ENCODE data around the gene DLGAP1. TPM values are rescaled to one million over a fixed set of nuclear protein-coding genes. Genes with fewer than 3 reads are reported as not detected.

DLGAP1 gene
- total RNA-seq, 4 donors from 2014 or later: 1.2 to 1.4 (median 1.4) TPM

- TF ChIP-seq POLR2AphosphoS5 (IDR thresholded peaks at IDR 0.05) (peak in 1 of 2 donors; percentile 88), EP300 (IDR thresholded peaks at IDR 0.05) (no peak), POLR2A (IDR thresholded peaks at IDR 0.05; ENCODE audit: low read depth) (peak; percentile 83), CTCF (IDR thresholded peaks at IDR 0.05) (no peak)
- Histone ChIP-seq H3K27ac (replicated peaks in 1 of 4) (peak within 1 kb of the TSS; percentile 98 to 100 (median 98)), H3K9me3 (no peaks in the 10 kb centered on the region), H3K4me1 (peaks cover 28 to 43% (median 34%) of the 10 kb centered on the region in 4 donors), H3K27me3 (no peaks in the 10 kb centered on the region), H3K4me3 (peak within 1 kb of the TSS; percentile 69 to 96 (median 90)), H3K36me3 (no peaks in the 10 kb centered on the region)
- intact Hi-C loops (cut with DNase I): loop anchor here (2.0 to 5.0 kb wide), 2 partner anchors 145 to 188 kb away; partner anchors contain the start of gene MYL12B
- peak; percentile 95 for DNase-seq (ENCODE audit: extremely low spot score)
- 0% methylated on average over 22 of the region's 71 CpGs for WGBS
Measured at GRCh38 chr18:3450012-3450798, 1004.9 kb downstream of the DLGAP1 start, which contains the start of gene TGIF1. Gene TGIF1, plus strand, starts transcription at chr18:3450172. Its CDS starts 318 bp downstream, at chr18:3450490.

GRCh38 chr18:3449512-3450011, 1005.5 kb downstream of the DLGAP1 start:
- peak; percentile 97 for DNase-seq (ENCODE audit: extremely low spot score)
- TF ChIP-seq POLR2AphosphoS5 (IDR thresholded peaks at IDR 0.05) (peak in 1 of 2 donors; percentile 6), CTCF (IDR thresholded peaks at IDR 0.05) (no peak), EP300 (IDR thresholded peaks at IDR 0.05) (no peak), POLR2A (IDR thresholded peaks at IDR 0.05; ENCODE audit: low read depth) (peak; percentile 56)
- 0% methylated on average over 13 of the region's 47 CpGs for WGBS
- H3K27me3 ChIP-seq: no peaks in the 10 kb centered on the region
- intact Hi-C loops (cut with DNase I): loop anchor here (2.0 to 10.0 kb wide), 4 partner anchors 105 to 795 kb away; partner anchors contain the start of genes MYL12B and SMCHD1
- peak overlapping the region; percentile 69 to 96 (median 90) for H3K4me3 ChIP-seq
- no peaks in the 10 kb centered on the region for H3K9me3 ChIP-seq
- H3K27ac ChIP-seq (replicated peaks in 1 of 4): peak overlapping the region; percentile 98 to 100 (median 98)
- no peaks in the 10 kb centered on the region for H3K36me3 ChIP-seq
- peaks cover 24 to 37% (median 28%) of the 10 kb centered on the region in 4 donors for H3K4me1 ChIP-seq

GRCh38 chr18:3448838-3449511, 1006.1 kb downstream of the DLGAP1 start:
- H3K36me3 ChIP-seq: no peaks in the 10 kb centered on the region
- H3K4me3 ChIP-seq: peak overlapping the region; percentile 69 to 96 (median 90)
- no peaks in the 10 kb centered on the region for H3K27me3 ChIP-seq
- peaks cover 21 to 31% (median 26%) of the 10 kb centered on the region in 4 donors for H3K4me1 ChIP-seq
- intact Hi-C loops (cut with DNase I): loop anchor here (10.0 kb wide), 2 partner anchors 104 to 794 kb away; partner anchors contain the start of gene SMCHD1
- TF ChIP-seq EP300 (IDR thresholded peaks at IDR 0.05): no peak
- TF ChIP-seq POLR2AphosphoS5 (IDR thresholded peaks at IDR 0.05): peak in 1 of 2 donors; percentile 80
- peak; percentile 94 for TF ChIP-seq POLR2A (IDR thresholded peaks at IDR 0.05; ENCODE audit: low read depth)
- peak; percentile 92 for DNase-seq (ENCODE audit: extremely low spot score)
- peak overlapping the region; percentile 98 to 100 (median 98) for H3K27ac ChIP-seq (replicated peaks in 1 of 4)
- 1% methylated on average over 30 of the region's 38 CpGs for WGBS
- no peaks in the 10 kb centered on the region for H3K9me3 ChIP-seq

- Histone ChIP-seq H3K27ac (replicated peaks in 1 of 4) (peak overlapping the region; percentile 98 to 100 (median 98)), H3K36me3 (no peaks in the 10 kb centered on the region), H3K27me3 (no peaks in the 10 kb centered on the region), H3K4me3 (peak overlapping the region; percentile 69 to 96 (median 90)), H3K4me1 (peaks cover 14 to 23% (median 19%) of the 10 kb centered on the region in 4 donors), H3K9me3 (no peaks in the 10 kb centered on the region)
- TF ChIP-seq POLR2A (IDR thresholded peaks at IDR 0.05; ENCODE audit: low read depth) (peak; percentile 92), EP300 (IDR thresholded peaks at IDR 0.05) (peak; percentile 26), POLR2AphosphoS5 (IDR thresholded peaks at IDR 0.05) (peak in 1 of 2 donors; percentile 93), CTCF (IDR thresholded peaks at IDR 0.05) (no peak)
- peak; percentile 98 for DNase-seq (ENCODE audit: extremely low spot score)
- WGBS: under 1% methylated on average over 46 of the region's 63 CpGs
- intact Hi-C loops (cut with DNase I): loop anchor here (10.0 kb wide), 2 partner anchors 103 to 793 kb away; partner anchors contain the start of gene SMCHD1
Measured at GRCh38 chr18:3447895-3448837, 1006.9 kb downstream of the DLGAP1 start.
